Measurements from ENCODE around the gene WFDC12. TPM values are rescaled to one million over a fixed set of nuclear protein-coding genes. Genes with fewer than 3 reads are reported as not detected.

The WFDC12 gene, protein sequence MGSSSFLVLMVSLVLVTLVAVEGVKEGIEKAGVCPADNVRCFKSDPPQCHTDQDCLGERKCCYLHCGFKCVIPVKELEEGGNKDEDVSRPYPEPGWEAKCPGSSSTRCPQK
- total RNA-seq (ENCODE audit: unreplicated experiment), result not detected
- long read RNA-seq, result 0 reads

- no peaks in the 10 kb centered on the region for H3K27me3 Mint-ChIP-seq (ENCODE audit: unreplicated experiment)
- no peaks in the 10 kb centered on the region for H3K9me3 Mint-ChIP-seq (ENCODE audit: unreplicated experiment)
Observed at GRCh38 chr20:45124365-45124764, at the start of gene WFDC12. Gene WFDC12, minus strand, starts transcription at chr20:45124465. Its CDS starts 18 bp downstream, at chr20:45124447.

DNA sequence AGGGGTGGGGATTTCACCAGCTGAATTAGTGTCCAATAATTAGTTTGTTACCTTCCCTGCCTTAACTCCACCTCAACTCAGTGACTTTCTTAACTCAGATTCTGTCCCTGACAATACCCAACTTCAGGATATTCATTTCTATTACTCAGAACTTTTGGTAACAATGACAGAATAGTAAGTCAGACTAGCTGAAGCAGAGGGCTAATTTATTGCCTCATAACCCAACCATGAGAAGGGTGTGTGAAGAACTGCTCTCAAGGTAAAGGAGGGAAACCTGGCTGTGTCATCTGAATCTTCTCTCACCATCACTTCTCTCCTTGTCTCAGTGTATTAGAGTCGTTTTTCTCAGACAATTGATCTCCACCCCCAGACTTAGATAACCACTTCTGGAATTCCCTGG, 49.3 kb upstream of the WFDC12 start:
- H3K4me1 Mint-ChIP-seq (ENCODE audit: low read depth, unreplicated experiment), result no peaks in the 10 kb centered on the region
- no peaks in the 10 kb centered on the region for H3K36me3 Mint-ChIP-seq (ENCODE audit: unreplicated experiment)

More at GRCh38 chr20:45124365-45124764, at the start of gene WFDC12:
- no peak within 1 kb of the TSS for H3K27ac Mint-ChIP-seq (ENCODE audit: unreplicated experiment)
- H3K4me1 Mint-ChIP-seq (ENCODE audit: low read depth, unreplicated experiment), result no peaks in the 10 kb centered on the region
- TF ChIP-seq CTCF (IDR thresholded peaks at IDR 0.05; ENCODE audit: partially characterized antibody, unreplicated experiment), result no peak
- no peak for DNase-seq
- peaks cover 9% of the 10 kb centered on the region for H3K36me3 Mint-ChIP-seq (ENCODE audit: unreplicated experiment)
- H3K4me3 Mint-ChIP-seq (ENCODE audit: unreplicated experiment), result no peak within 1 kb of the TSS

DNA sequence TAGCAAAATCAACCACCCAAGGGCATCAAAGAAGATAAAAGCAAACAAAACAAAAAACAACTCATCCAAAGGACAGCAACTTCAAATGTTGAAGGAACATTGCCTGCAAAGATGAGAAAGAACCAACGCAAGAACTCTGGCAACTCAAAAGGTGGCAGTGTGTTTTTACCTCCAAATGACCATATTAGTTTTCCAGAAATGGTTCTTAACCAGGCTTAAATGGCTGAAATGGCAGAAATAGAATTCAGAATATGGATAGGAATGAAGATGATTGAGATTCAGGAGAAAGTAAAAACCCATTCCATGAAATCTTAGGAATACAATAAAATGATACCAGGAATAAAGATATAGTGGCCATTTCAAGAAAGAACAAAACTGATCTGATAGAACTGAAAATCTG, 40.6 kb upstream of the WFDC12 start:
- Mint-ChIP-seq H3K9me3 (ENCODE audit: unreplicated experiment) (peaks cover 1% of the 10 kb centered on the region), H3K27me3 (ENCODE audit: unreplicated experiment) (no peaks in the 10 kb centered on the region), H3K27ac (ENCODE audit: unreplicated experiment) (no peak overlapping the region), H3K36me3 (ENCODE audit: unreplicated experiment) (no peaks in the 10 kb centered on the region), H3K4me1 (ENCODE audit: low read depth, unreplicated experiment) (no peaks in the 10 kb centered on the region), H3K4me3 (ENCODE audit: unreplicated experiment) (no peak overlapping the region)
- no peak for TF ChIP-seq CTCF (IDR thresholded peaks at IDR 0.05; ENCODE audit: partially characterized antibody, unreplicated experiment)
- no peak for DNase-seq

More for the DNA sequence above, 49.3 kb upstream of the WFDC12 start:
- Mint-ChIP-seq H3K27ac (ENCODE audit: unreplicated experiment) (no peak overlapping the region), H3K4me3 (ENCODE audit: unreplicated experiment) (no peak overlapping the region), H3K9me3 (ENCODE audit: unreplicated experiment) (peaks cover 2% of the 10 kb centered on the region), H3K27me3 (ENCODE audit: unreplicated experiment) (peaks cover 2% of the 10 kb centered on the region)
- TF ChIP-seq CTCF (IDR thresholded peaks at IDR 0.05; ENCODE audit: partially characterized antibody, unreplicated experiment), result no peak
- no peak for DNase-seq

DNA sequence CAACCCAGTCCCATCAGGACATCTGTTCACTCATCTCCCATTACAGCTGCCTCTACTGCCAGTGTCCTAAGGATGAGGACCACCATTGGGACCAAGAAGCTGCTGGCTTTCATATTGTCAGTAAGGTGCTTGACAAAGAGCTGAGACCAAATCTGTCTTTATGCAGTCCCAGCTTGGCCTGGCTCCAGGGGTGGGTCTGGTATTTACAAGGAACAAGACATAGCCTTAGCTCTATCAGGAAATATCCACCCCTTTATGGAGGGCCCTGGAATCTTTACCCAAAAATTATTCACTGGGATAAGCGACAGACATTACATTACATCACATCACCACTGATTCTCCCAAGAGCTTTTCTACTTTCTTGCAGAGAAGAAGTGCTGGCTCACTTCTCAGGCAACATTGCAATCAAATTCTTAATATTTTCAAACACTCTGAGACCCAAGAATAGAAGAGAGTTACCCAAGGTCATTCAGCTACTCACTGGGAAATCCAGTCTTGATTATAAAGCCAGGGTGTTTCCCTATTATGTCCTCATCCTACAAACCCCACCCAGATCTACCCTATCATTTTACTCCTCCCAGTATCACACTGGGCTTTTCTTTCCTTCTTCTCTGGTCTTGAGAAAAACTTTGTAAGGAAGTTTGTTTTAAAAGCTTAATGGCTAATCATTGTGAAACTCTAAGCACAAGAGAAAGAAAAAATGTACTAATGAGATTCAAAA, 39.0 kb upstream of the WFDC12 start:
- Mint-ChIP-seq H3K4me3 (ENCODE audit: unreplicated experiment) (no peak overlapping the region), H3K36me3 (ENCODE audit: unreplicated experiment) (no peaks in the 10 kb centered on the region), H3K9me3 (ENCODE audit: unreplicated experiment) (peaks cover 7% of the 10 kb centered on the region), H3K27me3 (ENCODE audit: unreplicated experiment) (no peaks in the 10 kb centered on the region), H3K4me1 (ENCODE audit: low read depth, unreplicated experiment) (no peaks in the 10 kb centered on the region), H3K27ac (ENCODE audit: unreplicated experiment) (no peak overlapping the region)
- no peak for TF ChIP-seq CTCF (IDR thresholded peaks at IDR 0.05; ENCODE audit: partially characterized antibody, unreplicated experiment)
- DNase-seq, result no peak

DNA sequence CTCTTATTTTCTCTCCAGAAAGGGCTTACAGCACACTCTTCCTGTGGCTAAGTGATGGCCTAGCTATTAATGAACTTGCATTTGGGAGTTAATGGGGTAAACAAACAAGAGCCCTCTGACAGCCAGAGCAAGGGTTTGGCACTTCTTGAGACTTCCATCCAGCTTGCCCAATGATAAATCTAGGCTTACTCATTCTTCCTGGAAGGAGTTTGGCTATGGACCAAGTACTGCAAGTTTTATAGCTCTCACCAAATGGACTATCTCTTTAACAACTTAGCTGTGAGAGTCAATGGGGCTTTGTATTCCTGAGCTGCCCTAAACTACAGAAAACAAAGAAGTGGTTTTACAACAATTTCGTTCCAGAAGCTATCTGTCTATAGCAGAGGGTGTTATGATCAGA, 33.7 kb upstream of the WFDC12 start:
- Mint-ChIP-seq H3K27me3 (ENCODE audit: unreplicated experiment) (no peaks in the 10 kb centered on the region), H3K4me1 (ENCODE audit: low read depth, unreplicated experiment) (no peaks in the 10 kb centered on the region), H3K27ac (ENCODE audit: unreplicated experiment) (no peak overlapping the region), H3K36me3 (ENCODE audit: unreplicated experiment) (no peaks in the 10 kb centered on the region), H3K4me3 (ENCODE audit: unreplicated experiment) (no peak overlapping the region), H3K9me3 (ENCODE audit: unreplicated experiment) (peaks cover 9% of the 10 kb centered on the region)
- DNase-seq, result no peak
- TF ChIP-seq CTCF (IDR thresholded peaks at IDR 0.05; ENCODE audit: partially characterized antibody, unreplicated experiment), result no peak

Measured in glutamatergic neuron (in vitro differentiated cells).